Ovary (tissue), 9 donors: ENCODE results near the gene SPATA24. TPM values are rescaled to one million over a fixed set of nuclear protein-coding genes. Genes with fewer than 3 reads are reported as not detected.

Experiments
- DNase-seq, 5 donors: peaks; one replicate each; pipeline ENCODE4 v3.0.0-alpha.2; 2019 to 2020
- H3K27ac ChIP-seq, 2 donors: fragments of 200-600 bp; one replicate each; pipeline versions ENCODE4 v1.5.1 to v1.8.0; 2019 to 2022
- H3K27me3 ChIP-seq: fragments of 200-600 bp; one replicate; pipeline ENCODE4 v1.8.0; 2022
- H3K36me3 ChIP-seq: fragments of 200-600 bp; sonication (generic); one replicate; pipeline ENCODE4 v1.5.1; 2019
- H3K4me1 ChIP-seq: one replicate; pipeline ENCODE4 v1.8.1; 2013; ENCODE audit warnings: mild to moderate bottlenecking, moderate library complexity; ENCODE audit not compliant: insufficient read depth
- H3K4me3 ChIP-seq: fragments of 200-600 bp; sonication (generic); one replicate; pipeline ENCODE4 v1.5.1; 2017
- H3K9me3 ChIP-seq, 2 donors: fragments of 200-600 bp in 1 of 2; sonication (generic) in 1 of 2; one replicate each; pipeline versions ENCODE4 v1.5.1 to v1.8.1; 2013 to 2019; ENCODE audit warnings: mild to moderate bottlenecking in 1 of 2, moderate library complexity in 1 of 2
- CTCF ChIP-seq, 3 donors: fragments of 450-650 bp in 2 of 3; fragments of 200-600 bp in 1 of 3; IDR thresholded peaks; one replicate each; pipeline versions ENCODE4 v1.5.1 to v1.8.0; 2016 to 2022; ENCODE audit warnings: antibody characterized with exemption in 3 of 3, mild to moderate bottlenecking in 1 of 3
- EP300 ChIP-seq: sonication (generic); formaldehyde crosslinking; IDR thresholded peaks from one replicate; pipeline ENCODE4 v1.6.1; 2017; ENCODE audit warnings: antibody characterized with exemption
- POLR2A ChIP-seq: fragments of 450-650 bp; IDR thresholded peaks from one replicate; pipeline ENCODE4 v1.6.1; 2017; ENCODE audit warnings: antibody characterized with exemption, mild to moderate bottlenecking, moderate library complexity
- WGBS, 3 donors: extraction: QIAGEN DNeasy Blood & Tissue Kit in 1 of 3; methylation state at CpG; one replicate each; pipeline versions ENCODE4 v1.1.5 to v1.1.7; 2013 to 2017; 5-methylcytosine and 5-hydroxymethylcytosine counted together
- intact Hi-C, 4 donors: fragments of 100-400 bp; cut with DNase I; formaldehyde crosslinking; loops; one replicate each; pipeline versions ENCODE4 v1.11.0 to v1.15.1; 2022 to 2023
- polyA plus RNA-seq, 2 donors: library from polyadenylated mRNA; stranded (reverse); fragments of 200-250 nt in 1 of 2; fragments of 350-450 nt in 1 of 2; fragmentation: Illumina TruSeq in 1 of 2; extraction: RNeasy Lipid Tissue Mini Kit (QIAGEN cat#74804) in 1 of 2; gene quantifications; one replicate each; pipeline ENCODE4 v1.2.3, GENCODE V29; 2013 to 2014
- total RNA-seq, 7 donors: library from RNA; depleted of rRNA in 2 of 7; stranded (reverse); fragments of >200 nt in 2 of 7; fragmentation: NEBNext Ultra II Directional in 3 of 7; extraction: Animal tissue kit (Norgen Biotek cat#: 25700) in 3 of 7; gene quantifications; one replicate each; pipeline versions ENCODE4 v1.1.0 to v1.2.4, GENCODE V29; 2016 to 2023
- donor health status: DM: no; HTN: no; CAD: no; lungs with moderate emphysema.
- donor health status: DM: no; HTN: no; CAD: no.
- donor health status: Bipolar disorder and iron deficiency.
- donor health status: DM: yes; HTN: yes; CAD: no.
- donor health status: DM: no; HTN: no; CAD: no.
- donor health status: DM: yes; HTN: yes; CAD: no.

Gene SPATA24
- total and polyA plus RNA-seq, 9 donors, result 2.1 to 6.7 (median 4.0) TPM

- TF ChIP-seq EP300, result no peak
- no peak for TF ChIP-seq POLR2A
- TF ChIP-seq CTCF (IDR thresholded peaks at IDR 0.05), result peak in 2 of 3 donors; percentile 22 to 41
- intact Hi-C loops, result no loop called here
- 0 to 2% (median 1%) methylated on average over 15 to 62 of the region's 62 CpGs for WGBS, 3 donors
These were observed 9.7 kb downstream of the SPATA24 start for GRCh38 chr5:139394123-139394653.

GRCh38 chr5:139393497-139394122 lies 10.3 kb downstream of the SPATA24 start:
- TF ChIP-seq CTCF (IDR thresholded peaks at IDR 0.05) (no peak), EP300 (no peak), POLR2A (no peak)
- Histone ChIP-seq H3K36me3 (no peaks in the 10 kb centered on the region), H3K9me3 (no peaks in the 10 kb centered on the region), H3K4me1 (peaks cover 9% of the 10 kb centered on the region), H3K27ac (no peak overlapping the region), H3K27me3 (peaks cover 5% of the 10 kb centered on the region), H3K4me3 (peak overlapping the region; percentile 35)
- no peak for DNase-seq
- 6 to 14% (median 8%) methylated on average over 35 to 49 of the region's 49 CpGs for WGBS, 3 donors
- intact Hi-C loops, result no loop called here

More at GRCh38 chr5:139394123-139394653, 9.7 kb downstream of the SPATA24 start:
- Histone ChIP-seq H3K9me3 (no peaks in the 10 kb centered on the region), H3K27me3 (peaks cover 5% of the 10 kb centered on the region), H3K36me3 (no peaks in the 10 kb centered on the region), H3K4me1 (peaks cover 9% of the 10 kb centered on the region), H3K27ac (peak overlapping the region; percentile 17 to 21), H3K4me3 (peak overlapping the region; percentile 35)
- DNase-seq, result peak in 2 of 5 donors; percentile 54 to 69

- H3K36me3 ChIP-seq, result no peaks in the 10 kb centered on the region
- TF ChIP-seq EP300 (no peak), CTCF (IDR thresholded peaks at IDR 0.05) (peak in 1 of 3 donors; percentile 5)
- H3K9me3 ChIP-seq, result no peaks in the 10 kb centered on the region
- H3K4me3 ChIP-seq, result peak overlapping the region; percentile 35
- peak in 1 of 5 donors; percentile 69 for DNase-seq
- no peak overlapping the region for H3K27ac ChIP-seq
- WGBS, 3 donors, result 4 to 12% (median 5%) methylated on average over 31 to 77 of the region's 77 CpGs
- intact Hi-C loops, result no loop called here
- H3K4me1 ChIP-seq, result peaks cover 9% of the 10 kb centered on the region
- peaks cover 5% of the 10 kb centered on the region for H3K27me3 ChIP-seq
These were observed 11.0 kb downstream of the SPATA24 start for GRCh38 chr5:139392678-139393496.

GRCh38 chr5:139392324-139392677 lies 11.6 kb downstream of the SPATA24 start:
- WGBS, 3 donors, result 7 to 15% (median 14%) methylated on average over 30 to 36 of the region's 36 CpGs
- TF ChIP-seq CTCF (IDR thresholded peaks at IDR 0.05), result peak in 1 of 3 donors; percentile 40
- TF ChIP-seq EP300, result no peak
- Histone ChIP-seq H3K36me3 (no peaks in the 10 kb centered on the region), H3K9me3 (no peaks in the 10 kb centered on the region), H3K4me3 (no peak overlapping the region), H3K27ac (no peak overlapping the region), H3K4me1 (peaks cover 9% of the 10 kb centered on the region), H3K27me3 (peaks cover 5% of the 10 kb centered on the region)
- DNase-seq, result no peak
- intact Hi-C loops, result no loop called here
